GM19468 (cell line): ENCODE results near the gene SCGB1C2.

Source experiments
- ATAC-seq: cut with Tn5 transposase; IDR thresholded peaks from one replicate; pipeline ENCODE4 v1.9.1; 2021; ENCODE audit warnings: mild to moderate bottlenecking, moderate library complexity, moderate number of reproducible peaks; ENCODE audit not compliant: unreplicated experiment; ENCODE audit errors: extremely low read depth

Gene SCGB1C2

DNA sequence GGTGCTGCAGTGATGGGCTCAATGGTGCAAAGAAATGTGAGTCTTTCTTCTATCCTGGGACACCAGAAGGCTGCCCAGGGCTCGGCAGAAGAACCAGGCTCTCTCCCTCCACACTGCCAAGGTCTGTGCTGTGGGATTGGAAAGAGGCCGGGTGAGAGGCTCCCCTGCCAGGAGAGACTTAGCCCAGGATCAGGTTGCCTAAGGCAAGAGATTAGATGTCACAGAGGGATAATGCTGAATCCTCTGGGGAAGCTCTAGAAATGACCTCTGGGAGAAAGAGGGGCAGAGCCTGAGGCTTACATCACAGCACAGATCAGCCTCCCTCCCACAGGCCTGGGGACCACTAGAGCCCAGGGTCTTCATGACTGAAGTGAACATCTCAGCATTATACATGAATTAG lies 49.8 kb downstream of the SCGB1C2 start:
- ATAC-seq, result no peak
